ENCODE measurements around the gene EIPR1. TPM values are rescaled to one million over a fixed set of nuclear protein-coding genes. Genes with fewer than 3 reads are reported as not detected.

EIPR1 gene
- total and polyA plus RNA-seq, 2 of the 4 experiments (the other 2 are of a cell fraction), result 46.5 to 67.4 TPM

- no CpG with 5 or more reads among the region's 8 CpGs for WGBS, 2 experiments (ENCODE audit: extremely low coverage in 2 of 2, insufficient read length in 1 of 2)
- TF ChIP-seq CTCF (conservative IDR thresholded peaks at IDR 0.05; ENCODE audit: low read depth, low read length) (no peak), MAFK (IDR thresholded peaks at IDR 0.05; ENCODE audit: low read depth, low read length) (no peak), SMC3 (IDR thresholded peaks at IDR 0.05; ENCODE audit: low read depth, low read length) (no peak), POLR2A (IDR thresholded peaks at IDR 0.05; ENCODE audit: low read depth, low read length) (no peak), CHD1 (IDR thresholded peaks at IDR 0.05; ENCODE audit: low read depth, low read length) (no peak), USF2 (IDR thresholded peaks at IDR 0.05; ENCODE audit: low read depth, low read length) (no peak), MXI1 (IDR thresholded peaks at IDR 0.05; ENCODE audit: borderline replicate concordance, low read depth, low read length) (no peak)
- no peak overlapping the region for H3K56ac ChIP-seq (ENCODE audit: extremely low read depth, insufficient read depth, low read length)
- H3K18ac ChIP-seq (ENCODE audit: low read depth, low read length), result no peak overlapping the region
- no peak overlapping the region for H3K9ac ChIP-seq (ENCODE audit: low read depth, low read length)
- no peak overlapping the region for H2BK120ac ChIP-seq (ENCODE audit: low read depth, low read length)
- no peak overlapping the region for H2AK5ac ChIP-seq (ENCODE audit: low read depth, low read length)
- in situ Hi-C loops (cut with MboI; ENCODE audit: low sequenced_read_pairs) (no loop called here), intact Hi-C loops (cut with micrococcal nuclease) (no loop called here), dilution Hi-C loops (cut with HindIII; ENCODE audit: low sequenced_read_pairs, unreplicated experiment) (no loop called here)
- H2BK20ac ChIP-seq (ENCODE audit: low read depth, low read length), result no peak overlapping the region
- no peaks in the 10 kb centered on the region for H4K20me1 ChIP-seq (ENCODE audit: insufficient read depth, low read length)
- no peaks in the 10 kb centered on the region for H3K4me1 ChIP-seq (ENCODE audit: control insufficient read depth, insufficient read depth, low read length)
- H2AK9ac ChIP-seq (replicated peaks; ENCODE audit: low read depth, low read length, poor library complexity), result no peak overlapping the region
- no peaks in the 10 kb centered on the region for H3K79me1 ChIP-seq (ENCODE audit: low read depth in 1 of 2, low read length in 2 of 2)
- ChIA-PET POLR2A (ENCODE audit: unreplicated experiment) (no interaction called here), CTCF (no interaction called here)
- no peak for DNase-seq
- H4K8ac ChIP-seq (ENCODE audit: low read depth in 2 of 2, low read length in 2 of 2), result no peak overlapping the region
- H3K23ac ChIP-seq (ENCODE audit: low read depth, low read length), result no peak overlapping the region
- BruUV-seq (replicated peaks), result no TSS peak
- no peak for ATAC-seq (ENCODE audit: low read depth)
- H3K4me2 ChIP-seq (ENCODE audit: low read depth, low read length), result no peak overlapping the region
- no peak overlapping the region for H3K14ac ChIP-seq (replicated peaks; ENCODE audit: low read depth, low read length)
- H3K9me1 ChIP-seq (ENCODE audit: insufficient read depth, low read length), result no peaks in the 10 kb centered on the region
- no peak overlapping the region for H2BK15ac ChIP-seq (ENCODE audit: low read depth, low read length)
- H2BK5ac ChIP-seq (ENCODE audit: low read depth, low read length, poor library complexity, severe bottlenecking), result no peak overlapping the region
- H3K27ac ChIP-seq (ENCODE audit: insufficient read depth, low read length), result no peak overlapping the region
- H3K4ac ChIP-seq (ENCODE audit: low read depth, low read length), result no peak overlapping the region
- no peak overlapping the region for H4K5ac ChIP-seq (ENCODE audit: low read depth, low read length)
- no peaks in the 10 kb centered on the region for H3K27me3 ChIP-seq (ENCODE audit: control insufficient read depth, insufficient read depth, low read length)
- no peak overlapping the region for H3K4me3 ChIP-seq (ENCODE audit: insufficient read depth, low read depth, low read length)
- no peak overlapping the region for H4K91ac ChIP-seq (ENCODE audit: insufficient read depth, low read depth, low read length)
- H3K9me3 ChIP-seq (ENCODE audit: control insufficient read depth, insufficient read depth, low read length), result no peaks in the 10 kb centered on the region; the same call in 1 of the 2 replicates
- H2AFZ ChIP-seq (replicated peaks; ENCODE audit: low read length, poor library complexity), result no peak overlapping the region
- no peaks in the 10 kb centered on the region for H3K36me3 ChIP-seq (ENCODE audit: control insufficient read depth, insufficient read depth, low read length)
Measured at GRCh38 chr2:3146175-3146574, 231.4 kb downstream of the EIPR1 start.

Data from IMR-90 (cell line).